PC-3 (cell line): ENCODE measurements around the gene NAALADL1.

Experiments
- EZH2phosphoT487 ChIP-seq: fragments of 300-600 bp; sonication (generic); IDR thresholded peaks from 2 replicates; pipeline ENCODE4 v1.6.1; 2018; ENCODE audit warnings: mild to moderate bottlenecking, antibody characterized with exemption, low read length, borderline replicate concordance
- TF ChIP-seq, protein P1 (sequence below): fragments of 300-600 bp; sonication (generic); conservative IDR thresholded peaks from 2 replicates; pipeline ENCODE4 v1.5.1; 2017; ENCODE audit warnings: antibody characterized with exemption, low read depth, mild to moderate bottlenecking, low read length

DNA sequence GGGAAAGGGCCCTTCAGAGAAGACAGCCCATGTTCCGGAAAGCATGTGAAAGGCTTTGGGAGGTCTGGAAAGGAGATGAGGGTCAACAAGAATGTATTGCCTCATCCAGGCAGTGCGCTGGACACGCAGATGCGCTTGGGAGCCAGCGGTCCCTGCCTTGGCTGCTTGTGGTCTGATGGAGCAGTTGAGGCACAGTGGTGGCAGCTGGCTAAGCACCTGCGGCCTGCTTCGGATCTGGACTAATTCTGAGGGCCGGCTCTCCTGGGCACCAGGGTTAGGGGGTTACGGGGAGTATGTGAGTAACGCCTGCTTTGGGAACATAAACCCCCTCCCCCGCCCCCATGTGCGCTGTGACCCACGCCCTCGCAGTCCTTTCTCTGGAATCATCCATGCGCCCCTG lies 48.7 kb upstream of the NAALADL1 start:
- TF ChIP-seq, protein P1, sequence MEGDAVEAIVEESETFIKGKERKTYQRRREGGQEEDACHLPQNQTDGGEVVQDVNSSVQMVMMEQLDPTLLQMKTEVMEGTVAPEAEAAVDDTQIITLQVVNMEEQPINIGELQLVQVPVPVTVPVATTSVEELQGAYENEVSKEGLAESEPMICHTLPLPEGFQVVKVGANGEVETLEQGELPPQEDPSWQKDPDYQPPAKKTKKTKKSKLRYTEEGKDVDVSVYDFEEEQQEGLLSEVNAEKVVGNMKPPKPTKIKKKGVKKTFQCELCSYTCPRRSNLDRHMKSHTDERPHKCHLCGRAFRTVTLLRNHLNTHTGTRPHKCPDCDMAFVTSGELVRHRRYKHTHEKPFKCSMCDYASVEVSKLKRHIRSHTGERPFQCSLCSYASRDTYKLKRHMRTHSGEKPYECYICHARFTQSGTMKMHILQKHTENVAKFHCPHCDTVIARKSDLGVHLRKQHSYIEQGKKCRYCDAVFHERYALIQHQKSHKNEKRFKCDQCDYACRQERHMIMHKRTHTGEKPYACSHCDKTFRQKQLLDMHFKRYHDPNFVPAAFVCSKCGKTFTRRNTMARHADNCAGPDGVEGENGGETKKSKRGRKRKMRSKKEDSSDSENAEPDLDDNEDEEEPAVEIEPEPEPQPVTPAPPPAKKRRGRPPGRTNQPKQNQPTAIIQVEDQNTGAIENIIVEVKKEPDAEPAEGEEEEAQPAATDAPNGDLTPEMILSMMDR, result no peak
- no peak for TF ChIP-seq EZH2phosphoT487
